Liver (tissue), 9 donors: ENCODE results near the gene COL11A1. TPM values are rescaled to one million over a fixed set of nuclear protein-coding genes. Genes with fewer than 3 reads are reported as not detected.

Source experiments
- DNase-seq: peaks from one replicate; pipeline ENCODE4 v3.0.0-alpha.2; 2017; ENCODE audit warnings: low spot score
- H3K27ac ChIP-seq, 2 donors: one replicate each; pipeline ENCODE4 v1.7.0; 2013; ENCODE audit warnings: inconsistent platforms in 2 of 2, low read length in 2 of 2, control low read depth in 1 of 2, low read depth in 1 of 2, mild to moderate bottlenecking in 1 of 2
- H3K27me3 ChIP-seq, 4 donors: one replicate each; pipeline versions ENCODE4 v1.6.1 to v1.7.0; 2013; ENCODE audit warnings: low read length in 3 of 4, inconsistent platforms in 1 of 4, mild to moderate bottlenecking in 1 of 4, moderate library complexity in 1 of 4; ENCODE audit not compliant: control insufficient read depth in 4 of 4, insufficient read depth in 4 of 4
- H3K36me3 ChIP-seq, 4 donors: one replicate each; pipeline versions ENCODE4 v1.6.1 to v1.7.0; 2013; ENCODE audit warnings: low read length in 3 of 4, mild to moderate bottlenecking in 3 of 4, low read depth in 1 of 4, moderate library complexity in 1 of 4; ENCODE audit not compliant: control insufficient read depth in 4 of 4, insufficient read depth in 3 of 4
- H3K4me1 ChIP-seq, 4 donors: one replicate each; pipeline versions ENCODE4 v1.6.1 to v1.7.0; 2013; ENCODE audit warnings: low read length in 3 of 4, mild to moderate bottlenecking in 3 of 4, moderate library complexity in 1 of 4; ENCODE audit not compliant: control insufficient read depth in 4 of 4, insufficient read depth in 4 of 4
- H3K4me3 ChIP-seq, 3 donors: one replicate each; pipeline versions ENCODE4 v1.6.1 to v1.7.0; 2013; ENCODE audit warnings: low read length in 3 of 3, control low read depth in 1 of 3, low read depth in 1 of 3, mild to moderate bottlenecking in 1 of 3
- H3K9ac ChIP-seq, 2 donors: one replicate each; pipeline ENCODE4 v1.7.0; 2013; ENCODE audit warnings: low read length in 2 of 2, mild to moderate bottlenecking in 2 of 2, moderate library complexity in 2 of 2, control low read depth in 1 of 2, low read depth in 1 of 2
- H3K9me3 ChIP-seq, 4 donors: one replicate each; pipeline versions ENCODE4 v1.6.1 to v1.7.0; 2013; ENCODE audit warnings: low read length in 3 of 4; ENCODE audit not compliant: control insufficient read depth in 4 of 4
- EGR1 ChIP-seq, 2 donors: IDR thresholded peaks; 2 replicates each; pipeline ENCODE4 v1.6.1; 2016 to 2018; ENCODE audit warnings: antibody characterized with exemption in 2 of 2, low read depth in 2 of 2
- FOXA1 ChIP-seq: IDR thresholded peaks from 2 replicates; pipeline ENCODE4 v1.6.1; 2016; ENCODE audit warnings: antibody characterized with exemption
- FOXA2 ChIP-seq: IDR thresholded peaks from 2 replicates; pipeline ENCODE4 v1.6.1; 2016; ENCODE audit warnings: antibody characterized with exemption
- GABPA ChIP-seq, 2 donors: IDR thresholded peaks in 1 of 2; conservative IDR thresholded peaks in 1 of 2; 2 replicates each; pipeline ENCODE4 v1.6.1; 2016; ENCODE audit warnings: antibody characterized with exemption in 2 of 2, mild to moderate bottlenecking in 1 of 2, moderate library complexity in 1 of 2
- HNF4A ChIP-seq, 2 donors: conservative IDR thresholded peaks; 2 replicates each; pipeline ENCODE4 v1.6.1; 2016; ENCODE audit warnings: antibody characterized with exemption in 2 of 2, mild to moderate bottlenecking in 2 of 2
- HNF4G ChIP-seq: IDR thresholded peaks from 2 replicates; pipeline ENCODE4 v1.6.1; 2016; ENCODE audit warnings: antibody characterized with exemption
- JUND ChIP-seq, 2 donors: IDR thresholded peaks; 2 replicates each; pipeline ENCODE4 v1.6.1; 2016; ENCODE audit warnings: antibody characterized with exemption in 2 of 2
- NR2F2 ChIP-seq: IDR thresholded peaks from 2 replicates; pipeline ENCODE4 v1.6.1; 2016; ENCODE audit warnings: antibody characterized with exemption
- RAD21 ChIP-seq, 2 donors: IDR thresholded peaks; 2 replicates each; pipeline ENCODE4 v1.6.1; 2016; ENCODE audit warnings: antibody characterized with exemption in 2 of 2, mild to moderate bottlenecking in 2 of 2
- RXRA ChIP-seq, 2 donors: IDR thresholded peaks; 2 replicates each; pipeline ENCODE4 v1.6.1; 2017 to 2018; ENCODE audit warnings: antibody characterized with exemption in 2 of 2, mild to moderate bottlenecking in 1 of 2
- SP1 ChIP-seq: IDR thresholded peaks from 2 replicates; pipeline ENCODE4 v1.6.1; 2018; ENCODE audit warnings: antibody characterized with exemption, mild to moderate bottlenecking
- TAF1 ChIP-seq: conservative IDR thresholded peaks from 2 replicates; pipeline ENCODE4 v1.6.1; 2016; ENCODE audit warnings: antibody characterized with exemption, mild to moderate bottlenecking
- YY1 ChIP-seq: IDR thresholded peaks from 2 replicates; pipeline ENCODE4 v1.6.1; 2016; ENCODE audit warnings: antibody characterized with exemption, mild to moderate bottlenecking
- polyA plus RNA-seq, 2 donors: library from polyadenylated mRNA; stranded (reverse) in 1 of 2; unstranded in 1 of 2; fragments of 200-250 nt in 1 of 2; fragments of >200 nt in 1 of 2; fragmentation: Nextera tagmentation in 1 of 2; extraction: Ambion mirVana in 1 of 2; gene quantifications; one replicate each; pipeline versions ENCODE4 v1.2.1 to v1.2.3, GENCODE V29; 2013 to 2015
- total RNA-seq, 2 donors: library from RNA; depleted of rRNA; stranded (reverse); fragments of >200 nt; gene quantifications; one replicate each; pipeline ENCODE4 v1.2.3, GENCODE V29; 2014
- TF ChIP-seq, protein P1 (sequence below): IDR thresholded peaks from 2 replicates; pipeline ENCODE4 v1.6.1; 2016; ENCODE audit warnings: antibody characterized with exemption
- TF ChIP-seq, protein P2 (sequence below): fragments of 150-350 bp; IDR thresholded peaks from 2 replicates; pipeline ENCODE4 v1.5.1; 2017; ENCODE audit warnings: improper control_type of control experiment, low read depth, low read length; ENCODE audit not compliant: missing input control
- TF ChIP-seq, protein P3 (sequence below): IDR thresholded peaks from 2 replicates; pipeline ENCODE4 v1.6.1; 2016; ENCODE audit warnings: antibody characterized with exemption
- TF ChIP-seq, protein P4 (sequence below): IDR thresholded peaks from 2 replicates; pipeline ENCODE4 v1.6.1; 2016; ENCODE audit warnings: antibody characterized with exemption
- TF ChIP-seq, protein P5 (sequence below): IDR thresholded peaks from 2 replicates; pipeline ENCODE4 v1.6.1; 2016; ENCODE audit warnings: antibody characterized with exemption, mild to moderate bottlenecking
- donor health status: healthy.
- donor health status: healthy.
- donor health status: healthy.
- donor health status: healthy.
- donor health status: healthy.

COL11A1 gene
- total and polyA plus RNA-seq, 4 donors = 0.01 to 0.42 TPM; not detected in 2

DNA sequence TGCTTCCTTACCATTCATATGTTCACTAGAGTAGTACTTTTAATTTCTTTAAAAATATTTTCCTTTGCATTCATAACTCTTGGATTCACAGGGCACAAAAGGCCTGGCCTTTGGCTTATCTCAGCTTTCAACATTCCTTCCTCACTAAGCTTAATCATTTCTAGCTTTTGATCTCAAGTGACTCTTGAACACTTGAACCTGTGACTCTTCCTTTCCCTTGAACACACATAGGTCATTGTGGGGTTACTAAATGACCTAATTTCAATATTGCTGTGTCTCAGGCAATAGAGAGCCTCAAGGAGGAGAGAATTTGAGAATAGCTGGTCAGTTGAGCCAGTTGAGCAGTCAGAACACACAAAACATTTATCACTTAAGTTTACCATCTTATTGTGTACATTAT lies 49.9 kb downstream of the COL11A1 start:
- Histone ChIP-seq H3K27me3 (no peaks in the 10 kb centered on the region), H3K9ac (no peak overlapping the region), H3K27ac (no peak overlapping the region), H3K9me3 (no peaks in the 10 kb centered on the region), H3K4me3 (no peak overlapping the region), H3K36me3 (no peaks in the 10 kb centered on the region), H3K4me1 (no peaks in the 10 kb centered on the region)
- TF ChIP-seq NR2F2 = no peak
- no peak for TF ChIP-seq HNF4G
- no peak for TF ChIP-seq JUND (IDR thresholded peaks at IDR 0.05)
- TF ChIP-seq, protein P1, sequence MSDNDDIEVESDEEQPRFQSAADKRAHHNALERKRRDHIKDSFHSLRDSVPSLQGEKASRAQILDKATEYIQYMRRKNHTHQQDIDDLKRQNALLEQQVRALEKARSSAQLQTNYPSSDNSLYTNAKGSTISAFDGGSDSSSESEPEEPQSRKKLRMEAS = no peak
- TF ChIP-seq, protein P2, sequence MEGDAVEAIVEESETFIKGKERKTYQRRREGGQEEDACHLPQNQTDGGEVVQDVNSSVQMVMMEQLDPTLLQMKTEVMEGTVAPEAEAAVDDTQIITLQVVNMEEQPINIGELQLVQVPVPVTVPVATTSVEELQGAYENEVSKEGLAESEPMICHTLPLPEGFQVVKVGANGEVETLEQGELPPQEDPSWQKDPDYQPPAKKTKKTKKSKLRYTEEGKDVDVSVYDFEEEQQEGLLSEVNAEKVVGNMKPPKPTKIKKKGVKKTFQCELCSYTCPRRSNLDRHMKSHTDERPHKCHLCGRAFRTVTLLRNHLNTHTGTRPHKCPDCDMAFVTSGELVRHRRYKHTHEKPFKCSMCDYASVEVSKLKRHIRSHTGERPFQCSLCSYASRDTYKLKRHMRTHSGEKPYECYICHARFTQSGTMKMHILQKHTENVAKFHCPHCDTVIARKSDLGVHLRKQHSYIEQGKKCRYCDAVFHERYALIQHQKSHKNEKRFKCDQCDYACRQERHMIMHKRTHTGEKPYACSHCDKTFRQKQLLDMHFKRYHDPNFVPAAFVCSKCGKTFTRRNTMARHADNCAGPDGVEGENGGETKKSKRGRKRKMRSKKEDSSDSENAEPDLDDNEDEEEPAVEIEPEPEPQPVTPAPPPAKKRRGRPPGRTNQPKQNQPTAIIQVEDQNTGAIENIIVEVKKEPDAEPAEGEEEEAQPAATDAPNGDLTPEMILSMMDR = no peak
- TF ChIP-seq, protein P3, sequence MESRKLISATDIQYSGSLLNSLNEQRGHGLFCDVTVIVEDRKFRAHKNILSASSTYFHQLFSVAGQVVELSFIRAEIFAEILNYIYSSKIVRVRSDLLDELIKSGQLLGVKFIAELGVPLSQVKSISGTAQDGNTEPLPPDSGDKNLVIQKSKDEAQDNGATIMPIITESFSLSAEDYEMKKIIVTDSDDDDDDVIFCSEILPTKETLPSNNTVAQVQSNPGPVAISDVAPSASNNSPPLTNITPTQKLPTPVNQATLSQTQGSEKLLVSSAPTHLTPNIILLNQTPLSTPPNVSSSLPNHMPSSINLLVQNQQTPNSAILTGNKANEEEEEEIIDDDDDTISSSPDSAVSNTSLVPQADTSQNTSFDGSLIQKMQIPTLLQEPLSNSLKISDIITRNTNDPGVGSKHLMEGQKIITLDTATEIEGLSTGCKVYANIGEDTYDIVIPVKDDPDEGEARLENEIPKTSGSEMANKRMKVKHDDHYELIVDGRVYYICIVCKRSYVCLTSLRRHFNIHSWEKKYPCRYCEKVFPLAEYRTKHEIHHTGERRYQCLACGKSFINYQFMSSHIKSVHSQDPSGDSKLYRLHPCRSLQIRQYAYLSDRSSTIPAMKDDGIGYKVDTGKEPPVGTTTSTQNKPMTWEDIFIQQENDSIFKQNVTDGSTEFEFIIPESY = no peak
- no peak for TF ChIP-seq HNF4A (conservative IDR thresholded peaks at IDR 0.05)
- no peak for TF ChIP-seq FOXA1
- TF ChIP-seq, protein P4, sequence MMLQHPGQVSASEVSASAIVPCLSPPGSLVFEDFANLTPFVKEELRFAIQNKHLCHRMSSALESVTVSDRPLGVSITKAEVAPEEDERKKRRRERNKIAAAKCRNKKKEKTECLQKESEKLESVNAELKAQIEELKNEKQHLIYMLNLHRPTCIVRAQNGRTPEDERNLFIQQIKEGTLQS = no peak
- no peak for TF ChIP-seq SP1
- TF ChIP-seq TAF1 = no peak
- no peak for TF ChIP-seq RXRA (IDR thresholded peaks at IDR 0.05)
- no peak for TF ChIP-seq YY1
- TF ChIP-seq, protein P5, sequence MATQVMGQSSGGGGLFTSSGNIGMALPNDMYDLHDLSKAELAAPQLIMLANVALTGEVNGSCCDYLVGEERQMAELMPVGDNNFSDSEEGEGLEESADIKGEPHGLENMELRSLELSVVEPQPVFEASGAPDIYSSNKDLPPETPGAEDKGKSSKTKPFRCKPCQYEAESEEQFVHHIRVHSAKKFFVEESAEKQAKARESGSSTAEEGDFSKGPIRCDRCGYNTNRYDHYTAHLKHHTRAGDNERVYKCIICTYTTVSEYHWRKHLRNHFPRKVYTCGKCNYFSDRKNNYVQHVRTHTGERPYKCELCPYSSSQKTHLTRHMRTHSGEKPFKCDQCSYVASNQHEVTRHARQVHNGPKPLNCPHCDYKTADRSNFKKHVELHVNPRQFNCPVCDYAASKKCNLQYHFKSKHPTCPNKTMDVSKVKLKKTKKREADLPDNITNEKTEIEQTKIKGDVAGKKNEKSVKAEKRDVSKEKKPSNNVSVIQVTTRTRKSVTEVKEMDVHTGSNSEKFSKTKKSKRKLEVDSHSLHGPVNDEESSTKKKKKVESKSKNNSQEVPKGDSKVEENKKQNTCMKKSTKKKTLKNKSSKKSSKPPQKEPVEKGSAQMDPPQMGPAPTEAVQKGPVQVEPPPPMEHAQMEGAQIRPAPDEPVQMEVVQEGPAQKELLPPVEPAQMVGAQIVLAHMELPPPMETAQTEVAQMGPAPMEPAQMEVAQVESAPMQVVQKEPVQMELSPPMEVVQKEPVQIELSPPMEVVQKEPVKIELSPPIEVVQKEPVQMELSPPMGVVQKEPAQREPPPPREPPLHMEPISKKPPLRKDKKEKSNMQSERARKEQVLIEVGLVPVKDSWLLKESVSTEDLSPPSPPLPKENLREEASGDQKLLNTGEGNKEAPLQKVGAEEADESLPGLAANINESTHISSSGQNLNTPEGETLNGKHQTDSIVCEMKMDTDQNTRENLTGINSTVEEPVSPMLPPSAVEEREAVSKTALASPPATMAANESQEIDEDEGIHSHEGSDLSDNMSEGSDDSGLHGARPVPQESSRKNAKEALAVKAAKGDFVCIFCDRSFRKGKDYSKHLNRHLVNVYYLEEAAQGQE = no peak
- no peak for TF ChIP-seq FOXA2
- no peak for TF ChIP-seq GABPA (IDR thresholded peaks at IDR 0.05 in 1 of 2, conservative IDR thresholded peaks at IDR 0.05 in 1 of 2)
- no peak for TF ChIP-seq EGR1 (IDR thresholded peaks at IDR 0.05; ENCODE audit: low read depth in 2 of 2)
- TF ChIP-seq RAD21 (IDR thresholded peaks at IDR 0.05) = no peak
- no peak for DNase-seq
